ENCODE results near the gene NEK1.

Gene NEK1

GRCh38 chr4:169377367-169377766 is 235.0 kb downstream of the NEK1 start:
- in situ Hi-C loops (cut with MboI; ENCODE audit: low sequenced_read_pairs) = no loop called here

DNA sequence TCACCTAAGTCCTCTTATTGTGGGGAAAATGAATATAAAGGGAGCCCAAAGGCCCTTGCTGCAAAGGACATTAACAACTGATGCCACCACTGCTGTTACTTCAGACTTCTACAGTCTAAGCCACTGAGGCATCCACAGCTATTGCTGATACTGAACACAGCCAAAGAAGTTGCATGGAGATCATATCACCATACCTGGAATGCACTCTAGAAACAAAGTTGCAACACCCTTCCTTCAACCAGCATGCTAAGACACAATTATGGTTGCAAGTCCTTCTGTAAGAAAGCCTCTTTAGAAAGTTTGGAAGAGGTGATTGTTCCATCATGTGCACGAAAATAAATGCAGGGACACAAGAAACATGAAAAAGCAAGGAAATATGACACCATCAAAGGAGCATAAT is 236.0 kb downstream of the NEK1 start:
- in situ Hi-C loops (cut with MboI; ENCODE audit: low sequenced_read_pairs) = no loop called here

- in situ Hi-C loops (cut with MboI; ENCODE audit: low sequenced_read_pairs) = no loop called here
These were observed 239.6 kb downstream of the NEK1 start for GRCh38 chr4:169372791-169373190.

- in situ Hi-C loops (cut with MboI; ENCODE audit: low sequenced_read_pairs) = no loop called here
These were observed 242.7 kb downstream of the NEK1 start for GRCh38 chr4:169369634-169370033.

- in situ Hi-C loops (cut with MboI; ENCODE audit: low sequenced_read_pairs) = no loop called here
These were observed 244.6 kb downstream of the NEK1 start for GRCh38 chr4:169367826-169368225.

- in situ Hi-C loops (cut with MboI; ENCODE audit: low sequenced_read_pairs) = no loop called here
These were observed 245.6 kb downstream of the NEK1 start for GRCh38 chr4:169366821-169367220.

GRCh38 chr4:169362607-169363006 is 249.8 kb downstream of the NEK1 start:
- in situ Hi-C loops (cut with MboI; ENCODE audit: low sequenced_read_pairs) = no loop called here

DNA sequence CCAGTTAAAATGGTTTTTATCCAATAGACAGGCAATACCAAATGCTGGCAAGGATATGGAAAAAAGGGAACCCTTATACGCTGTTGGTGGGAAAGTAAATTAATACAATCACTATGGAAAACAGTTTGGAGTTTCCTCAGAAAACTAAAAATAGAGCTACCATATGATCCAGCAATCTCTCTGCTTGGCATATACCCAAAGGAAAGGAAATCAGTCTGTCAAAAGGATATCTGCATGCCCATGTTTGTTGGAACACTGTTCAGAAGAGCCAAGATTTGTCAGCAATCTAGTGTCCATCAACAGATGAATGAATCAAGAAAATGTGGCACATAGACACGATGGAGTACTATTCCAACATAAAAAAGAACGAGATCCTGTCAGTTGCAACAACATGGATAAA is 250.6 kb downstream of the NEK1 start:
- in situ Hi-C loops (cut with MboI; ENCODE audit: low sequenced_read_pairs) = no loop called here

DNA sequence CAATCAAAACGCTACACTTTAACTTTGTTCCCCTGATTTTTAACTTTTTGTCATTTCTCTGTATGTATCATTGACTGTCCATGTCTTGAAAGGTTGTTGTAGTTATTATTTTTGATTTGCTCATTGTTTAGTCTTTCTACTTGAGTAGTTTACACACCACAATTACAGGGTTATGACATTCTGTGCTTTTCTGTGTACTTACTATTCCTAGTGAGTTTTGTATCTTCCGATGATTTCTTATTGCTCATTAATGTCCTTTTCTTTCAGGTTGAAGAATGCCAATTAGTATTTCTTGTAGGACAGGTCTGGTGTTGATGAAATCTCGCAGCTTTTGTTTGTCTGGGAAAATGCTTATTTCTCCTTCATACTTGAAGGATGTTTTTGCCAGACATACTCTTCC is 252.4 kb downstream of the NEK1 start:
- in situ Hi-C loops (cut with MboI; ENCODE audit: low sequenced_read_pairs) = no loop called here

- in situ Hi-C loops (cut with MboI; ENCODE audit: low sequenced_read_pairs) = no loop called here
These were observed 260.0 kb downstream of the NEK1 start for GRCh38 chr4:169352360-169352759.

DNA sequence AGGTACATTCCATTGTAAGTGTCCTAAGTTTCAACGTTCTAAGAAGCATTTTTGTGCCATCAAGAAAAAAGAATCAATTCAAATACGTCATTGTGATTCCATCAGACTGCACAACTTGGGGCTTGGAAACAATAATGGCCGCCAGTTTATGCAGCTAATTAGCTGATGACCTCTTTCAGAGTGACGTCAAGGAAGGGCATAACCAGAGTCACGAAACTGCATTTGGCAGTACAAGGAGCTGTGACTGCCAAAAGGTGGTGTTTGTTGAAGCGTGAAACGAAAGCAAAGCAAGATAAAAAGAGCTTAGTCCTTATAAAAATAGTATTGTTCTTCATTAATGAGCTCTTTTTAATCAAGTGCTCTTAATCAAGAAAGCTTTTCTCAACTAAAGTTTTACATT is 260.5 kb downstream of the NEK1 start:
- in situ Hi-C loops (cut with MboI; ENCODE audit: low sequenced_read_pairs) = no loop called here

DNA sequence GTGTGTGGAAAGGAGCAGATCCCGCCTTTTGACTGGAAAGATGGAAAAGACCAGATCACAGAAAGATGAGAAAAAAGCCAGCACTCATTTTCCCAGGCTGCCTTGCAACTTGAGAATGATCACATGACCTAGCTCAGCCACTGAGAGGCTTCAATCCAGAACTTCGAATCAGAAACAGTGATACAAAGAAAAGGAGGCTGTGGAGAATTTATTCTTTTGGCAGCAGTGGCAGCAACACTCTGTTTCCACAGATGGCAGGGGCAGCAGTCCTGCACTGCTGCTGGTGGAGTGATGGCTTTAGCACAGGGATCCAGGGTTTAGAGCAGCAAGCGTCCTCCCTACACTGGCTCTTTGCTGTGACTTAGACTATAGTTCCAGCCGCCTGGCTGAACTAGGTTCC is 263.8 kb downstream of the NEK1 start:
- in situ Hi-C loops (cut with MboI; ENCODE audit: low sequenced_read_pairs) = no loop called here

GRCh38 chr4:169346840-169347239 is 265.5 kb downstream of the NEK1 start:
- in situ Hi-C loops (cut with MboI; ENCODE audit: low sequenced_read_pairs) = no loop called here

DNA sequence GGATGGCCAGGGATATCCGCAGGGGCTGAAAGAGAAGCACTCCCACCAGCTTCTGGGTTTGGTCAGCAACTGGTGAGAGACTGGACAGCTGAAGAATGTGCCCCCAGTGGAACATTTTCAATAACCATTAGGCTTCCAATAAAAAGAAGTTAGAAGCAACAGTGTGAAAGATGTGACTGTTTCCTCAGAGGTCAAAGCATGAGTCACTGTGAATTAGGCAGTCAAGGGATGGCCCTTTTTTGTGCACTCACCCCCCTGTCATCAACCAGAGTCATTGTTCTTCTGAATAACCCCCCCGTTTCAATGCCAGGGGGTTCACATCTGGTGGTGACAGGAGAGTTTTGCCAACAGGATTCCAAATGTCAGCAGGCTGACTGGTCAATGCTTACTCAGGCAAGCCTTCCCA is 267.1 kb downstream of the NEK1 start:
- in situ Hi-C loops (cut with MboI; ENCODE audit: low sequenced_read_pairs) = no loop called here

Measured in HL-60/S4 treated with retinoic acid at 250 ng/mL for 4 days and 3 days (cell line).